CD4-positive, CD25-positive, alpha-beta regulatory T cell (primary cell): Measurements from ENCODE around the gene ERMP1. TPM values are rescaled to one million over a fixed set of nuclear protein-coding genes. Genes with fewer than 3 reads are reported as not detected.
A peak's percentile ranks its signal among the peaks of the same experiment; 100 is the strongest.
"Not testable (repeated sequence)": the region's sequence is repeated elsewhere in the genome, so short reads cannot be mapped to it uniquely, and the experiment has no call there.

Source experiments
- ATAC-seq, 2 donors: fragments of 150-1000 bp; cut with Tn5 transposase; one replicate each; pipeline ENCODE4 v1.10.0; 2021; ENCODE audit warnings: low read depth in 2 of 2, moderate number of reproducible peaks in 2 of 2, moderate library complexity in 1 of 2
- DNase-seq, 3 donors: peaks; one replicate each; pipeline versions ENCODE4 v3.0.0 to v3.0.0-alpha.2; 2012 to 2022; ENCODE audit warnings: mixed read lengths in 1 of 3
- H3K27ac ChIP-seq: one replicate; pipeline ENCODE4 v1.7.0; 2013; ENCODE audit warnings: mild to moderate bottlenecking, low read length; ENCODE audit not compliant: insufficient read depth, poor library complexity, severe bottlenecking
- H3K27me3 ChIP-seq: one replicate; pipeline ENCODE4 v1.7.0; 2013; ENCODE audit warnings: low read length; ENCODE audit not compliant: control insufficient read depth, insufficient read depth
- H3K36me3 ChIP-seq: one replicate; pipeline ENCODE4 v1.7.0; 2013; ENCODE audit warnings: mild to moderate bottlenecking, low read length, moderate library complexity; ENCODE audit not compliant: control insufficient read depth, insufficient read depth
- H3K4me1 ChIP-seq: 2 replicates; pipeline ENCODE4 v1.7.0; 2013; ENCODE audit warnings: mild to moderate bottlenecking, low read length; ENCODE audit not compliant: insufficient read depth, control insufficient read depth, poor library complexity, severe bottlenecking
- H3K4me3 ChIP-seq: one replicate; pipeline ENCODE4 v1.7.0; 2013; ENCODE audit warnings: low read depth, mild to moderate bottlenecking, low read length, moderate library complexity
- H3K9me3 ChIP-seq, 2 experiments: 1 replicate in 1 of 2; 2 replicates in 1 of 2; pipeline ENCODE4 v1.7.0; 2013; ENCODE audit warnings: low read length in 2 of 2, mild to moderate bottlenecking in 1 of 2, moderate library complexity in 1 of 2; ENCODE audit not compliant: control insufficient read depth in 2 of 2
- H3K27ac Mint-ChIP-seq, 3 donors: one replicate each; pipeline ENCODE4 v1.8.0; 2020 to 2022; ENCODE audit warnings: mild to moderate bottlenecking in 3 of 3, mixed read lengths in 3 of 3, moderate library complexity in 2 of 3
- H3K27me3 Mint-ChIP-seq: one replicate; pipeline ENCODE4 v1.8.0; 2022; ENCODE audit warnings: mild to moderate bottlenecking, mixed read lengths
- H3K36me3 Mint-ChIP-seq: one replicate; pipeline ENCODE4 v1.8.0; 2020; ENCODE audit warnings: mixed read lengths
- H3K4me1 Mint-ChIP-seq, 4 donors: one replicate each; pipeline ENCODE4 v1.8.0; 2020 to 2022; ENCODE audit warnings: mixed read lengths in 4 of 4, mild to moderate bottlenecking in 1 of 4
- H3K4me3 Mint-ChIP-seq, 4 donors: one replicate each; pipeline ENCODE4 v1.8.0; 2020 to 2022; ENCODE audit warnings: mild to moderate bottlenecking in 4 of 4, mixed read lengths in 4 of 4, moderate library complexity in 3 of 4
- H3K9me3 Mint-ChIP-seq, 7 donors: one replicate each; pipeline ENCODE4 v1.8.0; 2020 to 2022; ENCODE audit warnings: mixed read lengths in 7 of 7, mild to moderate bottlenecking in 3 of 7, moderate library complexity in 2 of 7
- polyA plus RNA-seq, 4 donors: library from polyadenylated mRNA; unstranded; fragments of 300-500 nt; fragmentation: Illumina TruSeq; gene quantifications; one replicate each; pipeline ENCODE4 v1.2.3, GENCODE V29; 2021
- total RNA-seq: library from RNA; stranded (reverse); gene quantifications from one replicate; pipeline ENCODE4 v1.2.3, GENCODE V29; 2022

ERMP1 gene
- total and polyA plus RNA-seq, 5 donors from 2014 or later = 5.3 to 10.0 (median 8.1) TPM

GRCh38 chr9:5786370-5787127 is 46.4 kb downstream of the ERMP1 start:
- H3K36me3 ChIP-seq = peaks cover 36% of the 10 kb centered on the region

GRCh38 chr9:5784526-5785315 is 48.2 kb downstream of the ERMP1 start:
- H3K4me1 Mint-ChIP-seq = peaks cover 0 to 12% (median 10%) of the 10 kb centered on the region in 4 donors
- H3K27me3 ChIP-seq = no peaks in the 10 kb centered on the region
- H3K27ac ChIP-seq = no peak overlapping the region
- H3K9me3 ChIP-seq = peaks cover 1 to 3% of the 10 kb centered on the region in 2 experiments
- H3K27me3 Mint-ChIP-seq = no peaks in the 10 kb centered on the region
- no peak overlapping the region for H3K4me3 ChIP-seq
- DNase-seq (no peak), ATAC-seq (no peak)
- H3K4me1 ChIP-seq = no peaks in the 10 kb centered on the region
- H3K4me3 Mint-ChIP-seq = no peak overlapping the region
- peaks cover 35% of the 10 kb centered on the region for H3K36me3 ChIP-seq
- peak overlapping the region in 2 of 3 donors; percentile 23 to 76 for H3K27ac Mint-ChIP-seq
- H3K36me3 Mint-ChIP-seq = peaks cover 82% of the 10 kb centered on the region
- peaks cover 0 to 30% (median 3%) of the 10 kb centered on the region in 7 donors for H3K9me3 Mint-ChIP-seq

More at GRCh38 chr9:5786370-5787127, 46.4 kb downstream of the ERMP1 start:
- Mint-ChIP-seq H3K4me3 (no peak overlapping the region), H3K36me3 (peaks cover 80% of the 10 kb centered on the region), H3K27me3 (no peaks in the 10 kb centered on the region), H3K9me3 (peaks cover 0 to 18% (median 3%) of the 10 kb centered on the region in 7 donors), H3K27ac (peak overlapping the region in 2 of 3 donors; percentile 28 to 76), H3K4me1 (peaks cover 9 to 25% (median 17%) of the 10 kb centered on the region in 4 donors)
- ATAC-seq (no peak), DNase-seq (no peak)
- Histone ChIP-seq H3K27ac (no peak overlapping the region), H3K9me3 (peaks cover 0 to 1% of the 10 kb centered on the region in 2 experiments), H3K27me3 (no peaks in the 10 kb centered on the region), H3K4me3 (no peak overlapping the region), H3K4me1 (no peaks in the 10 kb centered on the region)

DNA sequence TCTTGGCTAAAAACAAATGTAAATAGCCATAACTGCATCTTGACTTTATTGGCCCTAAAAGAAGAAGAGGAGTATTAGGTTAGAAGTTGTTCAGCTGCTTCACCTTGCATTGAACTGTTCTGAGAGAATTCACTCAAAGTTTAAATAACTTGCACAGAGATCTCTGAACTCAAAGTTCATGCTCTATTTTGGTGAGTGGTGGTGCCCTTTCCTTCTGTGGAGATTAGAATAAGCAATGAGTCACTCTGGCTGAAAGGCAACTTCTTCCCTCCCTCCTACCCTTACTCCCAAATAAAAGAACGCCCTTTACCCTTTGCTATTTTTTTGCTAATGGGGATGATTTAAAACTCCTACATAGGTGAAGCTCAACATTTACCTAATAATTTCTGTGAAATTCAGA is 48.9 kb downstream of the ERMP1 start:
- Histone ChIP-seq H3K4me1 (no peaks in the 10 kb centered on the region), H3K27ac (no peak overlapping the region), H3K9me3 (peaks cover 1 to 6% of the 10 kb centered on the region in 2 experiments), H3K27me3 (no peaks in the 10 kb centered on the region), H3K36me3 (peaks cover 38% of the 10 kb centered on the region), H3K4me3 (no peak overlapping the region)
- Mint-ChIP-seq H3K36me3 (peaks cover 76% of the 10 kb centered on the region), H3K4me3 (peak overlapping the region in 1 of 4 donors; percentile 34), H3K9me3 (peaks cover 0 to 30% (median 3%) of the 10 kb centered on the region in 7 donors), H3K4me1 (peaks cover 0 to 12% (median 7%) of the 10 kb centered on the region in 4 donors), H3K27ac (no peak overlapping the region), H3K27me3 (no peaks in the 10 kb centered on the region)
- DNase-seq (no peak), ATAC-seq (no peak)

DNA sequence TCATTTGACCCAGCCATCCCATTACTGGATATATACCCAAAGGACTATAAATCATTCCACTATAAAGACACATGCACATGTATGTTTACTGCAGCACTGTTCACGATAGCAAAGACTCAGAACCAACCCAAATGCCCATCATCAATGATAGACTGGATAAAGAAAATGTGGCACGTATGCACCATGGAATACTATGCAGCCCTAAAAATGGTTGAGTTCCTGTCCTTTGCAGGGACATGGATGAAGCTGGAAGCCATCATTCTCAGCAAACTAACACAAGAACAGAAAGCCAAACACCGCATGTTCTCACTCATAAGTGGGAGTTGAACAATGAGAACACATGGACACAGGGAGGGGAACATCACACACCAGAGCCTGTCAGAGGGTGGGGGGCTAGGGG is 49.5 kb downstream of the ERMP1 start:
- not testable (repeated sequence) for H3K4me3 ChIP-seq, H3K4me1 Mint-ChIP-seq, DNase-seq, ATAC-seq, H3K27ac ChIP-seq, H3K27me3 ChIP-seq, H3K27me3 Mint-ChIP-seq, H3K4me1 ChIP-seq
- H3K4me3 Mint-ChIP-seq = peak overlapping the region in 1 of 4 donors; percentile 34
- Histone ChIP-seq H3K9me3 (peaks cover 3 to 11% of the 10 kb centered on the region in 2 experiments), H3K36me3 (peaks cover 43% of the 10 kb centered on the region)
- peaks cover 0 to 34% (median 5%) of the 10 kb centered on the region in 7 donors for H3K9me3 Mint-ChIP-seq
- peak overlapping the region in 1 of 3 donors; percentile 76 for H3K27ac Mint-ChIP-seq
- H3K36me3 Mint-ChIP-seq = peaks cover 76% of the 10 kb centered on the region

DNA sequence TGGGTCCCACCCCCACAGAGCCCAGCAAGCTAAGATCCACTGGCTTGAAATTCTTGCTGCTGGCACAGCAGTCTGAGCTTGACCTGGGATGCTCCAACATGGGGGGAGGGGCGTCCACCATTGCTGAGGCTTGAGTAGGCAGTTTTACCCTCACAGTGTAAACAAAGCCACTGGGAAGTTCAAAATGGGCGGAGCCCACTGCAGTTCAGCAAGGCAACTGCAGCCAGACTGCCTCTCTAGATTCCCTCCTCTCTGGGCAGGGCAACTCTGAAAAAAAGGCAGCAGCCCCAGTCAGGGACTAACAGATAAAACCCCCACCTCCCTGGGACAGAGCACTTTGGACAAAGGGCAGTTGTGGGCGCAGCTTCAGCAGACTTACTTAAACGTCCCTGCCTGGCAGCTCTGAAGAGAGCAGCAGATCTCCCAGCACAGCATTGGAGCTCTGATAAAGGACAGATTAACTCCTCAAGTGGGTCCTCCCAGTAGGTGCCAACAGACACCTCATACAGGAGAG is 53.2 kb downstream of the ERMP1 start:
- not testable (repeated sequence) for H3K4me1 ChIP-seq, H3K27me3 ChIP-seq, H3K27ac Mint-ChIP-seq, ATAC-seq, H3K27me3 Mint-ChIP-seq, H3K4me3 Mint-ChIP-seq, H3K4me1 Mint-ChIP-seq, H3K27ac ChIP-seq, H3K4me3 ChIP-seq, DNase-seq
- Mint-ChIP-seq H3K9me3 (peaks cover 0 to 46% (median 8%) of the 10 kb centered on the region in 7 donors), H3K36me3 (peaks cover 68% of the 10 kb centered on the region)
- peaks cover 36% of the 10 kb centered on the region for H3K36me3 ChIP-seq
- peaks cover 6 to 19% of the 10 kb centered on the region in 2 experiments for H3K9me3 ChIP-seq

- peaks cover 0 to 5% (median 1%) of the 10 kb centered on the region in 4 donors for H3K4me1 Mint-ChIP-seq
- no peaks in the 10 kb centered on the region for H3K27me3 Mint-ChIP-seq
- H3K4me3 Mint-ChIP-seq = no peak overlapping the region
- no peak overlapping the region for H3K4me3 ChIP-seq
- H3K36me3 Mint-ChIP-seq = peaks cover 70% of the 10 kb centered on the region
- no peak for DNase-seq
- no peak overlapping the region for H3K27ac ChIP-seq
- H3K9me3 ChIP-seq = peaks cover 6 to 19% of the 10 kb centered on the region in 2 experiments
- no peak for ATAC-seq
- H3K27ac Mint-ChIP-seq = no peak overlapping the region
- peaks cover 0 to 46% (median 8%) of the 10 kb centered on the region in 7 donors for H3K9me3 Mint-ChIP-seq
- no peaks in the 10 kb centered on the region for H3K4me1 ChIP-seq
- H3K27me3 ChIP-seq = no peaks in the 10 kb centered on the region
- H3K36me3 ChIP-seq = peaks cover 46% of the 10 kb centered on the region
Observed at GRCh38 chr9:5778805-5779204, 54.1 kb downstream of the ERMP1 start.

GRCh38 chr9:5773324-5773999 is 59.5 kb downstream of the ERMP1 start:
- Histone ChIP-seq H3K4me3 (no peak overlapping the region), H3K27me3 (no peaks in the 10 kb centered on the region), H3K4me1 (no peaks in the 10 kb centered on the region), H3K27ac (no peak overlapping the region), H3K36me3 (peaks cover 71% of the 10 kb centered on the region), H3K9me3 (peaks cover 3 to 8% of the 10 kb centered on the region in 2 experiments)
- no peak for DNase-seq
- Mint-ChIP-seq H3K9me3 (peaks cover 0 to 14% (median 3%) of the 10 kb centered on the region in 7 donors), H3K36me3 (peaks cover 66% of the 10 kb centered on the region), H3K4me1 (peaks cover 0 to 7% (median 3%) of the 10 kb centered on the region in 4 donors), H3K27me3 (no peaks in the 10 kb centered on the region), H3K27ac (peak overlapping the region in 2 of 3 donors; percentile 13 to 14), H3K4me3 (no peak overlapping the region)
- no peak for ATAC-seq
